HG03175 (cell line): ENCODE measurements around the gene ZSWIM6.
A peak's percentile ranks its signal among the peaks of the same experiment; 100 is the strongest.

ENCODE experiments used
- ATAC-seq: cut with Tn5 transposase; IDR thresholded peaks from one replicate; pipeline ENCODE4 v1.9.1; 2021; ENCODE audit warnings: mild to moderate bottlenecking, moderate library complexity; ENCODE audit not compliant: unreplicated experiment

The ZSWIM6 gene

DNA sequence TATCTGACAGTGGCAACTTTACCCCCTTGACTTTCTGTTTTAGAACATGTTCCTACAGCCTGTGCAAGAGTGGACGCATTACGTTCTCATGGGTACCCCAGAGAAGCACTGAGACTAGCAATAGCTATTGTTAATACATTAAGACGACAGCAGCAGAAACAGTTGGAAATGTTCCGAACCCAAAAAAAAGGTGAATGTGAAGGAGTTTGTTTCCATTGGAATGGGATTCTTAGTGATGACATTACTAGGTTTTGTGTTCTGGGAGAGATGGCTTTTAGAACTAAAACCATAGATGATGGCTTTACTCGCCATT, 194.1 kb downstream of the ZSWIM6 start:
- ATAC-seq: no peak

DNA sequence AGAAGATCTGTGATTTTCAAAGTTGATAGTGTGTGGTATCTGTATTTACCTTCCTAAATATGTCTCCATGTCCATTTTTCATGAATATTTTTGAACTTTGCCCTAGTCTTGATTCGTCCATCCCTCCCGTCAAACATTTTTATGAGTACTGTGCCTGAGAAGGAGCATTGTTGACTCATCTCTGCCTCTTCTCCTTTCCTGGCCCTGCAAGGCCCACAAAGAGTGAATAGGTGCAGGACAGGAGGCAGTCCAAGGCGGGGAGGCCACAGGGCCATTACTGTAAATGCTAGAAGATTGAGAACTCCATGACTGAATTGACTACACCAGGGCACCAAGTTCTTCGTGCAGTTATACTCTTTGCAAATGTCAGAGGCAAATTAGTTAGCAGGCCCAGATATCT, 200.9 kb downstream of the ZSWIM6 start:
- ATAC-seq: no peak

DNA sequence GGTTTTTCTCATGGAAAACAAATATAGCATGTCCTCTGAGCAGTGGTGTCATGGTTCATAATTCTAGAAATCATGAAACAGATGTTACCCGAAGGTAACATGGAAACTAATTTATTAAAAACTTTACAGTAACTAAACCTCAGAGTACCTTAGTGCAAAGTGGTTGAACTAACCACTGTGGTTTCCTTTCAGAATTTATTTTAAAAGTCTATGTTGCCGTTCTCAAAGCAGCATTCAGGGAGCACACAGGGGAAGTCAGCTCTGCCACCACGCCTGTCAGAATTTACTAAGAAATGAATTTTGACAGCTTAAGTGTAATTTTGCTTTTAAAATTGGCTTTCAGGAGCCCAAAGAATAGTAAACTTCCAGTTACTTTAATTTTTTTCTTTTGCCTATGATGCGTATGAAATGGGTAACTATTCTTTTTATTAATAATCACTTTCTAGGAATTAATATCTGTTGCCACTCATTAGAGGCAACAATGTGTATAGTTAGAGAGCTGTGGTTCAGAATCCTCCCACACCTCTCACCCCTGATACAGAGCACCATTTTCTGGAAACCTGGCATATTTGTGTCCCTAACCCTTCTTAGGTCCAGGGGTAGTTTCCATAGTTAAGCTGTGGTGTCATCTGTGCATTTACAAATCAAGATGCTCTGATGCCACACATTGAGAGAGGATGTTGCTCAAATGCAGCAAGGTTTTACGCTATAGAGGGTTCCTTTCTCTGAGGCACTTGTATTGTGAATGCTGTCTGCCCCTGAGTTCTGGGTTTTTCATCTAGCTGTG, 202.6 kb downstream of the ZSWIM6 start:
- peak; percentile 86 for ATAC-seq

DNA sequence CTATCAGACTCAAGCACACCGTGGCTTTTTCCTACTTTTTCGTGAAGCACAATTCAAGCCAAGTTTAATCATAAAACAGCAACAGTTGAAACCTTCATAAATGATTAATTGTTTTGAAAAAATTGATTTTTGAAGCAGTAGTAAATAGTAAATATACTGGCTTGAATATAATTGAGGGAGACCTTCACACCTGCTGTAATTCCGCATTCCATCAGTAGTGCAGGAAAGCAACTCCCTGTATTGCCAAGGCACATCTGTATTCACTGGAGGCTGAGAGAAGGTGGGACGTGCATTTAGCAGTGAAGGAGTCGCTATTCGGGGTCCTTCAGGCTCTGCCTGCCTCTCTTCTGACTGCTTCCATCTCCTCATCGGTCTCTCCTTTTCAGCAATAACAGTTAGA, 203.8 kb downstream of the ZSWIM6 start:
- no peak for ATAC-seq

DNA sequence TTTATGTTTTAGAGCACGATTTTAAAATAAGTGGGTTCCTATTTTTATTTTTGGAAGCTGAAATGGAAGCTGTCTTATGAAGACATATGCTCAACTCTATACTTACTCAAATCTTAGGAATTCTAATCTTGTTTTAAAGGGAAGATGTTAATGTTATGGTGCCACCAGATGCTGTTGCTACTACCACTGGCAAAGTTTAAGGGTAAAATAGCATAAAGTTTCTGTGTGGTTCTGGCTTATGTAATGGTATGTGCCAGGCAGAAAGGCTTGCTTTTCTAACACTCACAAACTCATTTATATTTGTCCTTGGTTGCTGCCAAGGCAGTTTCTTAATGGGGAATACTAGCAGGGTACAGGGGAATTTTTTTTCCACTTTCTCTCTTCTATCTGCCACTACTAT, 204.9 kb downstream of the ZSWIM6 start:
- ATAC-seq: no peak

DNA sequence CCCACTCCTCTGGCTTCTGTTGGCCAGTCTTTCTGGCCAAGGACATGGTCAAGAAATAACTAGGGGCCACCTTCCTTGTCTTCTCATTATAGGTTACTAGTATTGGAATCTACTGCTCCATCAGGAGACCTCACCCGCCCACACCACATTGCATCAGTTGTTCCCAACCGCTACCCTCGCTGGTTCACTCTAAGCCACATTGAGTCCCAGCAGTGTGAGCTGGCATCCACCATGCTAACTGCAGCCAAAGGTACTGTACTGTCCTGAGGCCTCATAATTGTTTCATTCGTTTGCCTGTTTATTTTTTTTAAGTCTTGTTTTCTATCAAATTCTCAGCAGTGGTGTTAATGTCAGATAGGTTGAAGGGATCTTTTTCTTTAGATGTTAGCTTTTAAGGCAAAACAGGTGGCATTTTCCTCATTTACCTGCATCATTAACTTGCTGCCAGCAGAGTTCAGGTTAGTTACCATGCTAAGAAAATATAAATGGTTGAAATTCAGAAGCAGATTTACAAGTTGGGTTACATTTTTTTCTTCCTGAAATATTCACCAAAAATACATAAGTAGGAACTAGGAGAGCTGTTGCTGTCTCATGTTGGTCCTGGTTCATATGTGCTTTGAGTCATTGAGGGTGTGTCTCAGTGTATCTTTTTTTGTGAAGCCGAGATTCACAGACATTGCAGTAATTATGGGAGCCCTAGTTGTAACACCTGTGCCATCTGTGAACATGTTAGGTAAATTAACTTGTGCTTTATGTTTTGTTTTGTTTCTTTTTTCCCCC, 206.9 kb downstream of the ZSWIM6 start:
- no peak for ATAC-seq

DNA sequence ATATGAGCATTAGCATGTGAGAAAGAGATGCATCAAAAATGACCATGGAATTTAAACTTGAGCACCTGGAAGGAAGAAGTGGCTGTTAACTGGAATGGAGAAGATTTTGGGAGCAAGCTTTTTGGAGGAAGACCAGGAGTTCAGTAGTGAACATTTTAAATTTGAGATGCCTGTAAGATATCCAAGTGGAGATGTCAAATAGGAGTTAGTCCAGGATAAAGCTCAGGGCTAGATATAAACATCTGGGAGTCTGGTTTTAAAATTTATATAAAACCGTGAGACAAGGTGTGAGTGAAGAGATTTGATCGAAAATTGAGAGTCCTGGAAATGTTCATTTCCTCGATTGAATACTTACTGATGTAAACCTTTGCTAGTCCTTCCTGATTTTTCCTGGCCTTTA, 217.5 kb downstream of the ZSWIM6 start:
- ATAC-seq: no peak

DNA sequence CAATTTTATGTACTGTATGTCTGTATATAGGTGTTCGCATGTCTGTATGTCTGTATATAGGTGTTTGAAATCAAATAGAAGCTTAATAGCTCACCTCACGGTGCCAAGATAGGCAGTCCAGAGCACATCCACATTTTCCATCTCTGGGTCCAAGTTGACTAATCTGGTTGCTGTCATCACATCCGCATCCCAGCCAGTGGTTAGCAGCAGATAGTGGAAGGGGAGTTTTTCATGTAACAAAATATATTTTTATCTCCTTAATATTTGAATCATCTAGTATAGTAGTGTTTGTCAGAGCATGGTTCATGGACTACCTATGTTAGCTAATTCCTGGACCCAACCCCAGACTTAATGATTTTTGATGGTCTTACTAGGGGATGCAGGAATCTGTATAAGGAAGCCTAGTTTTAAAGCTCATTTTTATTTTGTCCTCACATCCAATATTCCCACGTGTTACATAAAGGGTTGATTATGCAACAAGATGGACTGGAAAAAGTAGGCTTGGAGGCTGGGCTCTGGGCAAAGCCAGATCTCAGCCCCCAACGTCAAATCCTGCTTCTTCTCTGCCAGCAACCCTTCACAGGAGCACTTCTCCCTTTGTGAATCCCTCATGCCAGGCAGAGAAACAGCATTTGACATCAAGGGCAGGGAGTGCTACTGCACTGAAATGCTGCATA, 219.7 kb downstream of the ZSWIM6 start:
- no peak for ATAC-seq

DNA sequence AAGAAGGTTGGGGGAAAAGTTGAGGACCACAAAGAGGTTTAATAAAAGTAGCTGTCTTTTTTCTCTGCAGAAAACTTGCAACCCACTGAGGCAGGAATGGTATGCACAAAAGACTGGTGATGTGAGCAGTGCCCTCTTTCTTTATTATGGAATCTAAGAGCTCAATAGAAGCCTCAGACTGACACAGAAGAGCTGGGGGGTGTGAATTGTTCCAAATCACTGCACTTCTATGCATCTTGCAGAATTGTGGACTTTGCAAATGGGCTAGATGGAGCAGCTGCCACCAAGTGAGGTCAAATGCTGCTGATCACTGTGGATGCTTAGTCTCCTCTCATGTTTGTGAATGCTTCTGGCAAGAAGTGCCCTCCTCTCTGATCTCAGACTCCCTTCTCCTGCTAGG, 227.1 kb downstream of the ZSWIM6 start:
- ATAC-seq: no peak

DNA sequence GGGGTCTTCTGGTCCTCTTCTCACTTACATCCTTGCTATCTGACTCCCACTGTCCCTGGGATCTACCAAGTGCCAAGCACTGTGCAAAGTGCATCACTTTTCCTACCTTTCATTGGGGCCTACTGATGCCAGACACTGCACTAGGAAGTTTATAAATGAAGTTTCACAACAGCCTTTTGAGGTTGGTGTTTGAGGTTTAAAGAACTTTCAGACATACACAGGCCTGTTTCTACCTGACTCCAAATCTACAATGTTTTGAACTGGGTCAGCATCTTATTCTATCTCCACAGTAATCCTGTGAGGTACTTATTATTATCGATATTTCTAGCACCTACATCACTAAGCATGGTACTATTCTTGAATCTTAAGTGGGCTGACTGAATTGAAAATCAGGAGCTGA, 227.7 kb downstream of the ZSWIM6 start:
- ATAC-seq: no peak

DNA sequence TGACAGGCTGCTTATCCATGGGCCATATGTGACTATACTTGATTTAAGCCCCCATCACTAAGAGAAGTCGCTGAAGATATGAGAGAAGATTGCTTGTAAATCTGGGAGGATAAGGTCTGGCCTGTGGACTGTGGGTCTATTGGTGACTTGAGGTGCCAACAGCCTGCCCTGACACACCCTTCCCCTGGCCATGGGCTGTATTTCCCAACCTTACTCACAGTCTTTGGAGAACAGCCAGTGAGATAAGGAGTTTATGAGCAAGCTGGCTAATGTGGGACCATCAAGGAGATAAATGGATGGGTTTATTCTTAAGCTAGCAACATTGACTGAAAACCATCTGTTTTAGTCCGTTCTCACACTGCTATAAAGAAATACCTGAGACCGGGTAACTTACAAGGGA, 231.3 kb downstream of the ZSWIM6 start:
- no peak for ATAC-seq

DNA sequence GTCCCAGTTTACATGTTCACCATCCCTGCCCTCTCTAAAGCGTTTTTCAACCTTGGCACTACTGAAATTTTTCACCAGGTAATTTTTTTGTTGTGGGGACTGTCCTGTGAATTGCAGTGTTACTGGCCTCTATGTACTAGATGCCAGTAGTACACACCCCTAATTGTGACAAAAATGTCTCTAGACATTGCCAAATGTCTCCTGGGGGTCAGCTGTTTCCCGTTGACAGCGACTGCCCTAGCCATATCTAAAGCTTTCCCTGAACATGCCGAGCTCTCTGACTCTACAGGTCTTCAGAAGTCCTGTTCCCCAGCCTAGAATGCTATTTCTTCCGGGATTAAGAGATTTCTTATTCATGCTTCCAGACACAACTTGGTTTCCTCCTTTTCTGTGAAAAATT, 235.3 kb downstream of the ZSWIM6 start:
- ATAC-seq: no peak

DNA sequence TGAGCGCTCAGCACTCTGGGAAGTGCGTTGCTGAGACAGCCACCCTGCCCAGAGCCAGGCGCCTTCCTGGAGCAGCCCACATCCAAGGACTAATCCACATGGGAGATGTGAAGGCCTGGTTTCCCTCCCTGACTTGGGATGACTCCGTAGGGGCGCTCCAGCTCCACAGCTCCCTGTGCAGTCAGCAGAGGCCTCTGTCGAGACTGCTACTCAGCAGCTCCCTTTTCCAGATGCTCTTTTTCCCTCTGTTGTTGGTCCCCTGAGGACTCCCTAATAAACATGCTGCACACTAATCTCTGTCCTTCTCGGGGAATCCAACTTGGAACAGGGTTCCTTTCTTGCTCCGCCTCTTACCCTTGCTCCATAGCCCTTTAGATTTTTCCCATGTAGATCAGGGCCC, 237.3 kb downstream of the ZSWIM6 start:
- no peak for ATAC-seq

DNA sequence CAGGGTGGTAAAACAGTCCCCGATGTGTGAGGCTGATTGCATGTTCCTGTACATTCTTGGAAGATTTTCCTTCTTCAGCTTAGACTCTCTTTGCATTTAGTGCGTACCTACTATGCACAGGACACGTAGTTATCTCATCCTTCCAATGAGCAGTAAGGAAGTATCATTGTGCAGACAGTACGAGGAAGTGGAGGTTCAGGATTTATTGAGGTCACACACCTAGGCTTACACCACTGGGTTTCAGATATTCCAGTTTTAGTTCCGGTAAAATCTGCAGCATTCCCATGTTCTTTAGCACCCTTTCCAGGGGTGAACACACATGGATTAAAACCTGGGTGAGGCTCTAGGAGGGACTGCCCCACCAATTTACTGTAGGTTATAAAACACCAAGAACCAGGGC, 238.7 kb downstream of the ZSWIM6 start:
- no peak for ATAC-seq

DNA sequence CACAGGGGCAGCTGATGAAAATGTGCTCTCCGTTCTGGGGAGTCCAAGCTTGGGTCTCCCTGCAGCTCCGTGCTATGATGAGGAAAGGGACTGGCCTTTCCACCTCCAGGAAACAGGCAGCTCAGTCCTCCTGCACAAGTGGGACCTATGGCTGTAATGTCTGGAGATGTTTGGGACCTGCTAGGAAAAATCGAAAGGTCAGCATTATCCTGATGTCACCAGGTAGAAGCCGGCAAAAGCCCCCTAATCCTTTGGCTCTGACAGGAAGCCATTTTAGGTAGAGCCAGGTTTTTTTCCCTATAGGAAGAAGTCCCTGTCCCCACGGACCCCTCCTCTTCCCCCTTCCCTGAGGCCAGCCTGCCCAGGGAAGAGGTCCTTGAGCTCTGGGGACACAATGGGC, 240.9 kb downstream of the ZSWIM6 start:
- ATAC-seq: no peak

DNA sequence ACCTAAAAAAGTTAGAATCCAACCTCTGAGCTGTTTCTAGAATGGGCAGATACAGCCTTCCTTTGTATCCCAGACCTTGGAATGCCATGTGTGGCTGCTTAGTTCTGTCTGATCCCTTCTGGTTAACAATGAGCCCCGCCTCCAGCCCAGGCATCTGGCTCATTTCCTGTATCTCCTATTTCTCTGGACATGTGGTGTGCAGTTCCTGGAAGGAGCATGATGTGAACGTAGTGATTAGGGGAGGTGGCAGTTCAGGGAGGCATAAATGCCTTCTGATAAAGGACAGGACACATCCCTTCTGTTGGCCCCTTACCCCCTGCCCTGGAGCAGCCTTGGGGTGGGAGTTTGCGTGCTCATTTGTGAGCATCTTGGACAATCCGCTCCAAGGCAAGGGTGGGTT, 243.0 kb downstream of the ZSWIM6 start:
- ATAC-seq: no peak

DNA sequence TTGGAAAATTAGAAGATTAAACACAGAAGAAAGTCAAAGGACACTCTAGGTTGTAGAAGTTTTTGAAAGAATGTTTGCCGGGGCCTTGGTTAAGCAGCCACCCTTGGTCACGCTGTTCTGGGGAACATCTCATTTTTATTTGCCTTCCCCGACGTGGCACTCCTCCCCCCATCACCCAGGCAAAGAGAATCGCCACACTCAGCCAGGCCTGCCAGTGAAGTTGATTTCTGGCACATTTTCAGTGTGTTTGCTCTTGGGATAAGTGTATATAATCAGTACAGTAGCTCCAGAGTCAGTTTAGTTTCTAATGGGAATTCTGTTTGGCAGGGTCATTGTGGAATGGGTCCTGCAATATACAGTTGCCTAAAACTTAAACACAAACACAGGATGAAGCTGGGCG, 243.5 kb downstream of the ZSWIM6 start:
- ATAC-seq: no peak

DNA sequence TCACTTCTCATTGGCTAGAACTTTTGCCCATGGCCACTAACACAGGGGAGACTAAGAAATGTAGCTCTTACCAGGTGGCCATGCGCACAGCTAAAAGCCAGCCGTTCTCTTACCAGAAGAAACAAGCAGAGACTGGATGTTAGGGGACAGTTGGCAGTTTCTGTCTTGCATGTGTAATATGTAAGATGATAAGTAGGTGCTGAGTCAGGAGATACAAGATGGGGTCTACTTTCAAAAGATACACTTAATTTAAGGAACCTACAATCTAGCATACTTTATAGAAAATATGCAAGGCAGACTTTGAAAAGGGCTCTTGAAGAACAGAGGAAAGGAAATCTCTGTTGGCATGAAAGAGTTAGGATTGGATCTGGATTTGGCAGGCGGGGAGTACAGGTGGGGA, 244.5 kb downstream of the ZSWIM6 start:
- no peak for ATAC-seq

DNA sequence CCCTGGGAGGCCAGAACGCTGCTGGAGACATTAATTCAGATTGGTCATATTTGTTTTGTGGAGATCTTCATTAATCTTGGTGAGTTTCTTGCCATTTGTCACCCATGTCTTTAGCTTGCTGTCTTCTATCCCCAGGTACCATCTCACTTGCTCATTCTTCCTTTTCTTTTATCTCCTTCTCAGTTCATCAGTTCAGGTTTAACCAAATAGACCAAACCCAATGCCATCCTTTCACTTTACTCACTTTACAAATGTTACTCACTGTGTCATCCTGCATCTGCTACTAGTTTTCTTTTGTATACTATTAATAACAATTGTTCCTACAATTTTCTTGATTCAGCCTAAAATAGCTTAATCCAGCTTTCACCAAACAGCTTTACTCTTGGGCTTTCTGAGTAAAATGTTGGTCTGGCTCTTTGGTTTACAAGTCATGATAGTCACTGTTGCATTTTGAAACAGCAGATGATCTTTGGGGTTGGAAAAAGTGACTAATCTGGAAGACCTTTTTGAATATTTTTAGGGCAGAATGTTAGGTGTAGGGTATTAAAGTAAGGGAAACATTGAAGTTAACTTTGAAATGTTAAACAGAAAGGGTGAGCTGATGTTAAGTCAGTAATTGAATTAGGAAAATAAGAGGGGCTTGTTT, 246.9 kb downstream of the ZSWIM6 start:
- no peak for ATAC-seq

DNA sequence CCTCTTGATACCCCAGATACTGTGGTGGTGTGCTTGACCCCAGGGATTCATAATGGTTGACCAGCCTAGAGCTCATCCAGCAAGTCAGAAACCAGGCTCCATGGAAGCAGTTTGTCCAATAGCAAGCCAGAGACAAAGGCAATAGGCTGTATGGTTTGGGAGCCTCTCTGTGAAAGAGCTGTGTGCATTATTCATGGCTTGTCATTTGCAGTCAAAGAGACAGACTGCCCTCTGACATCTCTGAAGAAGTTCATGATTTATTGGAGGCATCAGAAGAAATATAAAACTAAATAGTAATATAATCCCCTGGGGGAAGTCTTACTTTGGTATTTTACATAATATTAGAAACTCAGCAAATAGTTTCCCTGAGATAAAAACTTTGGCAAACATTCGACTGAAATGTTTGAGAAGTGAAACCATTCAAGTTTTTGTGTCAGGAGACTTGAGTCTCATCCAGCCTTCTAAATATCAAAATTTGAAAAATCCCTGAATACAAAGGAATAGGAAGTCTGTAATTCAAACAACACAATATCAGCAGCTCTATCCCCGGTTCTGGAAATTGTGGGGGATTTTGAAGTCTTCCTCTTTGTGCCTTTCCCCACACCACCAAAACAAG, 250.3 kb downstream of the ZSWIM6 start:
- ATAC-seq: no peak

DNA sequence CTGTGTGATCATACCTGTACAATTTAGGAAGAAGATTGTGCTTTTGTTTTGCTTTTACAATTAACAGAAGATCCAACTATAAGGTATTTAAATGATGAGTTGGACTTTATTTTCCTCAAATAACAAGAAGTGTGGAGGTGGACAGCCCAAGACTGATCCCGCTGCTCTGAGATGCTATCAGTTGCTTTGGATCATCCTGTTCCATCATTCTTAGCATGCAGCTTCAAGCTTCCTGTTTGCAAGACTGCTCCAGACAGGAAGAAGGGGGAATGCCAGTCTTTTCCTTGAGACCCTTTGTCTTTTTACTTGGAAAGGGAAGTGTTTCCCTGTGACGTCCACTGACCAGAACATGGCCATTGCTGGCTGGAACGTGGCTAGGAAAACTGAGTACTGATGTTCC, 250.8 kb downstream of the ZSWIM6 start:
- ATAC-seq: no peak
